OCI-LY7 (cell line): ENCODE results near the gene TMED8. TPM values are rescaled to one million over a fixed set of nuclear protein-coding genes. Genes with fewer than 3 reads are reported as not detected.

Source experiments
- BruUV-seq: library from RNA; stranded (reverse); fragments of 400-500 nt; replicated peaks from 2 replicates; lab custom pipeline; 2021; lab: Mats Ljungman, UMichigan
- CTCF ChIA-PET: fragments of 300-600 bp; sonication (Branson Sonifier 250); formaldehyde crosslinking; loops from one replicate; lab custom pipeline; 2022; ENCODE audit warnings: antibody characterized with exemption; ENCODE audit not compliant: unreplicated experiment; lab: Charles Lee
- POLR2A ChIA-PET: fragments of 300-600 bp; sonication (Branson Sonifier 250); formaldehyde crosslinking; loops from one replicate; lab custom pipeline; 2022; ENCODE audit warnings: antibody characterized with exemption; lab: Charles Lee
- DNase-seq: peaks from one replicate; pipeline ENCODE4 v3.0.0-alpha.2; 2015; ENCODE audit warnings: low spot score
- H2AFZ ChIP-seq: fragments of 200-600 bp; sonication (generic), shearing (Covaris generic); 2 replicates; pipeline ENCODE4 v1.6.1; 2014; ENCODE audit warnings: mild to moderate bottlenecking, antibody characterized with exemption, low read length, moderate library complexity
- H3K27ac ChIP-seq: fragments of 200-600 bp; sonication (generic); 2 replicates; pipeline ENCODE4 v1.5.1; 2014; ENCODE audit warnings: mixed run types, low read depth, mild to moderate bottlenecking, moderate library complexity, low read length, inconsistent platforms; ENCODE audit not compliant: poor library complexity, severe bottlenecking
- H3K36me3 ChIP-seq: fragments of 200-600 bp; sonication (generic); 2 replicates; pipeline ENCODE4 v1.6.1; 2014; ENCODE audit warnings: mild to moderate bottlenecking, antibody characterized with exemption, low read length, moderate library complexity, mixed read lengths; ENCODE audit not compliant: insufficient read depth
- H3K4me1 ChIP-seq: fragments of 200-600 bp; sonication (generic); 2 replicates; pipeline ENCODE4 v1.5.1; 2014; ENCODE audit warnings: mild to moderate bottlenecking, low read length; ENCODE audit not compliant: insufficient read depth, poor library complexity, severe bottlenecking
- H3K4me2 ChIP-seq: fragments of 200-600 bp; sonication (generic); 2 replicates; pipeline ENCODE4 v1.6.1; 2014; ENCODE audit warnings: mild to moderate bottlenecking, low read length
- H3K4me3 ChIP-seq: fragments of 200-600 bp; sonication (generic); 2 replicates; pipeline ENCODE4 v1.5.1; 2014; ENCODE audit warnings: mild to moderate bottlenecking, low read depth, low read length; ENCODE audit not compliant: poor library complexity, severe bottlenecking
- H3K79me2 ChIP-seq: fragments of 200-600 bp; sonication (generic); 2 replicates; pipeline ENCODE4 v1.6.1; 2016; ENCODE audit warnings: low read depth, mild to moderate bottlenecking, low read length, moderate library complexity, mixed read lengths; ENCODE audit not compliant: insufficient read depth
- H3K9me2 ChIP-seq: fragments of 200-600 bp; sonication (generic); 2 replicates; pipeline ENCODE4 v1.6.1; 2016; ENCODE audit warnings: mild to moderate bottlenecking, low read length, mixed read lengths; ENCODE audit not compliant: insufficient read depth
- H3K9me3 ChIP-seq: fragments of 200-600 bp; sonication (generic); 2 replicates; pipeline ENCODE4 v1.6.1; 2014; ENCODE audit warnings: mild to moderate bottlenecking, mixed run types, low read length, mixed read lengths
- H4K20me1 ChIP-seq: fragments of 200-600 bp; sonication (generic); 2 replicates; pipeline ENCODE4 v1.6.1; 2014; ENCODE audit warnings: mild to moderate bottlenecking, antibody characterized with exemption, low read length, moderate library complexity, mixed read lengths; ENCODE audit not compliant: insufficient read depth
- EZH2phosphoT487 ChIP-seq: fragments of 200-600 bp; sonication (generic); IDR thresholded peaks from 2 replicates; pipeline ENCODE4 v1.6.1; 2018; ENCODE audit warnings: low read depth, borderline replicate concordance, mild to moderate bottlenecking, mixed run types, antibody characterized with exemption, low read length, moderate library complexity, mixed read lengths
- intact Hi-C: fragments of 100-400 bp; cut with micrococcal nuclease; formaldehyde crosslinking; loops from one replicate; pipeline ENCODE4 v1.10.0; 2022; ENCODE audit not compliant: unreplicated experiment
- total RNA-seq, 2 experiments: library from RNA; depleted of rRNA in 1 of 2; stranded (reverse); fragments of >200 nt in 1 of 2; shearing (Covaris generic) in 1 of 2; gene quantifications; 2 replicates each; pipeline ENCODE4 v1.2.3, GENCODE V29; 2014 to 2022
- TF ChIP-seq, protein P1 (sequence below): fragments of 200-600 bp; sonication (generic); conservative IDR thresholded peaks from 2 replicates; pipeline ENCODE4 v1.5.1; 2014; ENCODE audit warnings: mild to moderate bottlenecking, antibody characterized with exemption, low read length, moderate library complexity, mixed read lengths

The TMED8 gene
- total RNA-seq, 2 experiments from 2014 or later = 21.9 to 45.4 TPM

DNA sequence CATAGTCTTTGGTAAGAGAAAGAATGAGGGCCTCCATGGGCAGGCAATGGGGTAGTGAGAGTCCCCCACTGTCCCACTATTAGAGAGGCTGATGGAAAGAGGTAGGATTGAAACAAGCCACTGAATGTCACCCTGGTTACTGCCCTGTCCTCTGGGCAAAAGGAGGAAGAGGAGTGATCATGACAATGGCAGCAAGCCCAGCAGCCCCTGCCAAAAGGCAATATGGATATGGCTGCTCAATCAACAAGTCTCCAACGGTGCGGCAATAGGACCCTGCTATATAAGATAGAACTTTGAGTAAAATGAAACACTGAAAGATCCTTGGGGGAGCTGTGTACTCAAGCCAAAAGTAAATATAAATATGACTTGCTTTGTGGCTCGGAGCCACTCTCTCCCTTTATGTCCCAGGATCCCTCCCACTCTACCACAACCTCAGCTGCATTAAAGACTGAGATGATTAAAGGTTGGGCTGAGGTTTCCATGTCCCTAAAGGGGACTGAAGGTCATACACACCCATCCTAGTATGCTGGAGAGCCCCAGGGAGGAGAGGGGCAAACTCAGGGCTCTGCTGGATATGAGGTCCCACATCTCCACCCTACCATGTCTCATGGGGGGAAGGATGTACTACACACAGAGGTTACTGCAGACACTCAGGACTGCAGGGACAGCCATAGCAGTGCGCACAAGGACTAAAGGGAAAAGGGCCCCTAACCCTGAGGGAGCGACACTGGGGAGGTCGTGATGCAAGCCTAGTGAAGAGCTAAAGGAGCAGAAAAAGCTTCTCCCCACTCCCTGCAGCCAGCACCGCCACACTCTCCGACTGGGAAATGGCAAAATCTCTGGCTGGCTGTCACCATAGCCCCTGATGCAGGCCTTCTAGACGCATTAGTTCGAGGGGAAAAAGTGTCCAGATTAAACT, 62.1 kb downstream of the TMED8 start:
- intact Hi-C loops = no loop called here
- peaks cover 8% of the 10 kb centered on the region; the same call in 1 of the 2 replicates for H3K79me2 ChIP-seq
- ChIA-PET CTCF (interaction anchor here (1.6 kb wide), 1 partner anchor 193 kb away, joined by 4 read pairs; no protein-coding TSS in a partner anchor), POLR2A (no interaction called here)
- BruUV-seq = no TSS peak
- H3K36me3 ChIP-seq = peaks cover 6% of the 10 kb centered on the region
- no peaks in the 10 kb centered on the region for H4K20me1 ChIP-seq
- no peak overlapping the region for H3K4me2 ChIP-seq
- no peak overlapping the region for H2AFZ ChIP-seq
- H3K4me1 ChIP-seq = peaks cover 10% of the 10 kb centered on the region
- no peak for TF ChIP-seq EZH2phosphoT487
- TF ChIP-seq, protein P1, sequence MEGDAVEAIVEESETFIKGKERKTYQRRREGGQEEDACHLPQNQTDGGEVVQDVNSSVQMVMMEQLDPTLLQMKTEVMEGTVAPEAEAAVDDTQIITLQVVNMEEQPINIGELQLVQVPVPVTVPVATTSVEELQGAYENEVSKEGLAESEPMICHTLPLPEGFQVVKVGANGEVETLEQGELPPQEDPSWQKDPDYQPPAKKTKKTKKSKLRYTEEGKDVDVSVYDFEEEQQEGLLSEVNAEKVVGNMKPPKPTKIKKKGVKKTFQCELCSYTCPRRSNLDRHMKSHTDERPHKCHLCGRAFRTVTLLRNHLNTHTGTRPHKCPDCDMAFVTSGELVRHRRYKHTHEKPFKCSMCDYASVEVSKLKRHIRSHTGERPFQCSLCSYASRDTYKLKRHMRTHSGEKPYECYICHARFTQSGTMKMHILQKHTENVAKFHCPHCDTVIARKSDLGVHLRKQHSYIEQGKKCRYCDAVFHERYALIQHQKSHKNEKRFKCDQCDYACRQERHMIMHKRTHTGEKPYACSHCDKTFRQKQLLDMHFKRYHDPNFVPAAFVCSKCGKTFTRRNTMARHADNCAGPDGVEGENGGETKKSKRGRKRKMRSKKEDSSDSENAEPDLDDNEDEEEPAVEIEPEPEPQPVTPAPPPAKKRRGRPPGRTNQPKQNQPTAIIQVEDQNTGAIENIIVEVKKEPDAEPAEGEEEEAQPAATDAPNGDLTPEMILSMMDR = no peak
- no peak overlapping the region for H3K27ac ChIP-seq
- DNase-seq = no peak
- no peak overlapping the region for H3K4me3 ChIP-seq
- H3K9me3 ChIP-seq = no peaks in the 10 kb centered on the region
- H3K9me2 ChIP-seq = no peaks in the 10 kb centered on the region

DNA sequence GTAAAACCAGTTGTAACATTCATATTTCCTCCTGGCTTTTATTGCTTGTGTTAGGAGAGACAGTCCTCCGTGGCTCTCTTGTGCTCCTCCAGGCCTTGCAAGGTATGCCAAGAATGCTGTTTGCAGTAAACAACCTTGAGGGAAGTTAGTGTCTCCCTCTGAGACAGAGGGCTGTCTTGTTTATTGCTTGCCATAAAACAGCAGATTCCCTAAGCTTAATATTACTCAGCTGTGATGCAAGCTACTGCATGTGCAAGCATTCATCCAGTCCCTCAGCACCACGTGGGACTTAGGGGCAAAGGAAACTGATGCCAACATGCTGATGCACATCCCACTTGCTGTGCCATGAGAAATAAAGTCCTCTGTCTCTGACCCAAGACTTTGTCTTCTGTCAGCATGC, 62.9 kb downstream of the TMED8 start:
- no peak overlapping the region for H3K27ac ChIP-seq
- no peaks in the 10 kb centered on the region for H3K9me2 ChIP-seq
- H4K20me1 ChIP-seq = no peaks in the 10 kb centered on the region
- H3K36me3 ChIP-seq = peaks cover 6% of the 10 kb centered on the region
- CTCF ChIA-PET = no interaction called here
- H3K4me2 ChIP-seq = no peak overlapping the region
- no peaks in the 10 kb centered on the region for H3K9me3 ChIP-seq
- H2AFZ ChIP-seq = no peak overlapping the region
- peaks cover 3% of the 10 kb centered on the region for H3K4me1 ChIP-seq
- POLR2A ChIA-PET = interaction anchor here (0.7 kb wide), 1 partner anchor 23 kb away, joined by 3 read pairs; no protein-coding TSS in a partner anchor
- H3K79me2 ChIP-seq = peaks cover under 1% of the 10 kb centered on the region; the same call in 1 of the 2 replicates
- TF ChIP-seq EZH2phosphoT487 = no peak
- TF ChIP-seq, protein P1 = no peak
- no peak for DNase-seq
- intact Hi-C loops = no loop called here
- H3K4me3 ChIP-seq = no peak overlapping the region
- BruUV-seq = no TSS peak
